Testis (tissue), 2 donors: Measurements from ENCODE around the gene KRTAP29-1.

Source experiments
- CTCF ChIP-seq, 3 experiments: fragments of 450-650 bp in 2 of 3; fragments of 200-600 bp in 1 of 3; sonication (generic) in 1 of 3; IDR thresholded peaks; one replicate each; pipeline ENCODE4 v1.5.1; 2016 to 2019; ENCODE audit warnings: antibody characterized with exemption in 3 of 3, mild to moderate bottlenecking in 2 of 3, moderate library complexity in 1 of 3
- POLR2A ChIP-seq: fragments of 450-650 bp; IDR thresholded peaks from one replicate; pipeline ENCODE4 v1.6.1; 2017; ENCODE audit warnings: antibody characterized with exemption, mild to moderate bottlenecking, moderate library complexity

GRCh38 chr17:41325126-41325525 lies 22.5 kb upstream of the KRTAP29-1 start:
- TF ChIP-seq CTCF (IDR thresholded peaks at IDR 0.05) (no peak), POLR2A (no peak)
